Neural progenitor cell (in vitro differentiated cells): ENCODE measurements around the gene ABO. TPM values are rescaled to one million over a fixed set of nuclear protein-coding genes. Genes with fewer than 3 reads are reported as not detected.
"Not testable (repeated sequence)": the region's sequence is repeated elsewhere in the genome, so short reads cannot be mapped to it uniquely, and the experiment has no call there.

Source experiments
- DNase-seq: peaks from one replicate; pipeline ENCODE4 v3.0.0-alpha.2; 2016; ENCODE audit warnings: low spot score
- H2AFZ ChIP-seq: fragments of 200-600 bp; sonication (generic); replicated peaks from 2 replicates; pipeline ENCODE4 v1.6.1; 2016; ENCODE audit warnings: antibody characterized with exemption
- H3F3A ChIP-seq: fragments of 200-600 bp; sonication (generic); 2 replicates; pipeline ENCODE4 v1.6.1; 2016; ENCODE audit warnings: antibody characterized with exemption, low read depth
- H3K27ac ChIP-seq: fragments of 200-600 bp; sonication (generic); 2 replicates; pipeline ENCODE4 v1.5.1; 2016; ENCODE audit warnings: mild to moderate bottlenecking
- H3K27me3 ChIP-seq: fragments of 200-600 bp; sonication (generic); 2 replicates; pipeline ENCODE4 v1.6.1; 2016; ENCODE audit warnings: mild to moderate bottlenecking, moderate library complexity
- H3K36me3 ChIP-seq: fragments of 200-600 bp; sonication (generic); 2 replicates; pipeline ENCODE4 v1.5.1; 2016
- H3K4me1 ChIP-seq: fragments of 200-600 bp; sonication (generic); 2 replicates; pipeline ENCODE4 v1.6.1; 2016; ENCODE audit warnings: mixed run types
- H3K4me2 ChIP-seq: fragments of 200-600 bp; sonication (generic); 2 replicates; pipeline ENCODE4 v1.6.1; 2016
- H3K4me3 ChIP-seq: fragments of 200-600 bp; sonication (generic); 2 replicates; pipeline ENCODE4 v1.5.1; 2016
- H3K79me2 ChIP-seq: fragments of 200-600 bp; sonication (generic); 2 replicates; pipeline ENCODE4 v1.6.1; 2016; ENCODE audit warnings: low read depth
- H3K9ac ChIP-seq: fragments of 200-600 bp; sonication (generic); 2 replicates; pipeline ENCODE4 v1.6.1; 2016
- H3K9me3 ChIP-seq: fragments of 200-600 bp; sonication (generic); 2 replicates; pipeline ENCODE4 v1.5.1; 2016; ENCODE audit warnings: low read depth
- H4K20me1 ChIP-seq: fragments of 200-600 bp; sonication (generic); 2 replicates; pipeline ENCODE4 v1.6.1; 2016; ENCODE audit warnings: low read depth
- H3K27ac Mint-ChIP-seq: 3 replicates; pipeline ENCODE4 v1.8.0; 2021; ENCODE audit warnings: mixed read lengths
- H3K27me3 Mint-ChIP-seq: 2 replicates; pipeline ENCODE4 v1.8.0; 2022; ENCODE audit warnings: low read depth, mild to moderate bottlenecking, inconsistent platforms, moderate library complexity, mixed read lengths; ENCODE audit not compliant: insufficient read depth
- H3K36me3 Mint-ChIP-seq: 3 replicates; pipeline ENCODE4 v1.8.0; 2021; ENCODE audit warnings: mixed read lengths
- H3K4me1 Mint-ChIP-seq: 3 replicates; pipeline ENCODE4 v1.8.0; 2021; ENCODE audit warnings: mixed read lengths
- H3K4me3 Mint-ChIP-seq: 3 replicates; pipeline ENCODE4 v1.8.0; 2021; ENCODE audit warnings: mild to moderate bottlenecking, moderate library complexity, mixed read lengths
- H3K9me3 Mint-ChIP-seq: 3 replicates; pipeline ENCODE4 v1.8.0; 2020; ENCODE audit warnings: mixed read lengths
- CTCF ChIP-seq: fragments of 200-600 bp; sonication (generic); IDR thresholded peaks from 2 replicates; pipeline ENCODE4 v1.5.1; 2017; ENCODE audit warnings: antibody characterized with exemption, mild to moderate bottlenecking
- EZH2 ChIP-seq: fragments of 200-600 bp; sonication (generic); IDR thresholded peaks from 2 replicates; pipeline ENCODE4 v1.6.1; 2017; ENCODE audit warnings: antibody characterized with exemption, mild to moderate bottlenecking, moderate library complexity
- EZH2phosphoT487 ChIP-seq: fragments of 200-600 bp; sonication (generic); IDR thresholded peaks from 2 replicates; pipeline ENCODE4 v1.6.1; 2017; ENCODE audit warnings: antibody characterized with exemption
- total RNA-seq: library from RNA; depleted of rRNA; stranded (reverse); fragments of >200 nt; gene quantifications from 2 replicates; pipeline ENCODE4 v1.2.3, GENCODE V29; 2015; ENCODE audit warnings: low replicate concordance

Gene ABO
- total RNA-seq, 1 donor from 2014 or later: not detected

GRCh38 chr9:133207540-133208170 is 67.3 kb downstream of the ABO start:
- no peak overlapping the region for H3K4me2 ChIP-seq
- H3K4me1 Mint-ChIP-seq: no peaks in the 10 kb centered on the region
- no peaks in the 10 kb centered on the region for H3F3A ChIP-seq
- no peak overlapping the region for H3K27ac ChIP-seq
- no peak overlapping the region for H3K9ac ChIP-seq
- H3K36me3 Mint-ChIP-seq: no peaks in the 10 kb centered on the region
- no peaks in the 10 kb centered on the region for H3K9me3 ChIP-seq
- no peaks in the 10 kb centered on the region for H4K20me1 ChIP-seq
- no peak overlapping the region for H3K4me3 ChIP-seq
- peaks cover 10% of the 10 kb centered on the region for H3K27me3 Mint-ChIP-seq
- no peak overlapping the region for H3K4me3 Mint-ChIP-seq
- H3K36me3 ChIP-seq: no peaks in the 10 kb centered on the region
- no peak overlapping the region for H3K27ac Mint-ChIP-seq
- TF ChIP-seq EZH2 (no peak), EZH2phosphoT487 (no peak), CTCF (no peak)
- no peak for DNase-seq
- H3K79me2 ChIP-seq: no peaks in the 10 kb centered on the region
- H3K27me3 ChIP-seq: peaks cover 74% of the 10 kb centered on the region
- H3K4me1 ChIP-seq: no peaks in the 10 kb centered on the region
- no peak overlapping the region for H2AFZ ChIP-seq
- H3K9me3 Mint-ChIP-seq: no peaks in the 10 kb centered on the region

- Mint-ChIP-seq H3K27me3 (peaks cover 10% of the 10 kb centered on the region), H3K27ac (no peak overlapping the region), H3K4me3 (no peak overlapping the region), H3K9me3 (no peaks in the 10 kb centered on the region), H3K36me3 (no peaks in the 10 kb centered on the region), H3K4me1 (no peaks in the 10 kb centered on the region)
- TF ChIP-seq CTCF (no peak), EZH2 (no peak), EZH2phosphoT487 (no peak)
- no peaks in the 10 kb centered on the region for H3K79me2 ChIP-seq
- no peaks in the 10 kb centered on the region for H3K9me3 ChIP-seq
- no peaks in the 10 kb centered on the region for H3K36me3 ChIP-seq
- no peak overlapping the region for H3K4me2 ChIP-seq
- H3K9ac ChIP-seq: no peak overlapping the region
- H3K4me1 ChIP-seq: no peaks in the 10 kb centered on the region
- H2AFZ ChIP-seq: no peak overlapping the region
- peaks cover 74% of the 10 kb centered on the region for H3K27me3 ChIP-seq
- H3K4me3 ChIP-seq: no peak overlapping the region
- H3K27ac ChIP-seq: no peak overlapping the region
- DNase-seq: no peak
- no peaks in the 10 kb centered on the region for H3F3A ChIP-seq
- no peaks in the 10 kb centered on the region for H4K20me1 ChIP-seq
These were observed 67.9 kb downstream of the ABO start for GRCh38 chr9:133207021-133207531.

- H4K20me1 ChIP-seq: no peaks in the 10 kb centered on the region
- no peak for TF ChIP-seq EZH2phosphoT487
- TF ChIP-seq CTCF: no peak
- TF ChIP-seq EZH2: no peak
- no peak for DNase-seq
- peaks cover 74% of the 10 kb centered on the region for H3K27me3 ChIP-seq
- H3K27ac Mint-ChIP-seq: no peak overlapping the region
- no peaks in the 10 kb centered on the region for H3K9me3 Mint-ChIP-seq
- H3K4me1 Mint-ChIP-seq: no peaks in the 10 kb centered on the region
- H3K9me3 ChIP-seq: no peaks in the 10 kb centered on the region
- no peak overlapping the region for H3K9ac ChIP-seq
- H3K4me1 ChIP-seq: no peaks in the 10 kb centered on the region
- no peaks in the 10 kb centered on the region for H3K36me3 Mint-ChIP-seq
- no peak overlapping the region for H3K4me2 ChIP-seq
- H3K79me2 ChIP-seq: no peaks in the 10 kb centered on the region
- H3F3A ChIP-seq: no peaks in the 10 kb centered on the region
- H3K4me3 ChIP-seq: no peak overlapping the region
- no peak overlapping the region for H3K4me3 Mint-ChIP-seq
- no peaks in the 10 kb centered on the region for H3K36me3 ChIP-seq
- no peak overlapping the region for H3K27ac ChIP-seq
- H2AFZ ChIP-seq: no peak overlapping the region
- H3K27me3 Mint-ChIP-seq: peaks cover 13% of the 10 kb centered on the region
These were observed 68.7 kb downstream of the ABO start for GRCh38 chr9:133205996-133206931.

- not testable (repeated sequence) for H3K27ac Mint-ChIP-seq, H3K9me3 Mint-ChIP-seq, H3K4me1 ChIP-seq, DNase-seq, H3K79me2 ChIP-seq, H3K36me3 ChIP-seq, H3K4me3 ChIP-seq, H3F3A ChIP-seq, H3K9me3 ChIP-seq, H3K4me1 Mint-ChIP-seq, H3K4me3 Mint-ChIP-seq, H2AFZ ChIP-seq, H3K4me2 ChIP-seq, H3K27ac ChIP-seq, H3K36me3 Mint-ChIP-seq, H4K20me1 ChIP-seq, H3K9ac ChIP-seq
- peaks cover 74% of the 10 kb centered on the region for H3K27me3 ChIP-seq
- H3K27me3 Mint-ChIP-seq: peaks cover 10% of the 10 kb centered on the region
These were observed 69.5 kb downstream of the ABO start for GRCh38 chr9:133205481-133205887.
